ENCODE measurements around the gene BANF2. TPM values are rescaled to one million over a fixed set of nuclear protein-coding genes. Genes with fewer than 3 reads are reported as not detected.

Gene BANF2
- total RNA-seq, 1 donor from 2014 or later = not detected

DNA sequence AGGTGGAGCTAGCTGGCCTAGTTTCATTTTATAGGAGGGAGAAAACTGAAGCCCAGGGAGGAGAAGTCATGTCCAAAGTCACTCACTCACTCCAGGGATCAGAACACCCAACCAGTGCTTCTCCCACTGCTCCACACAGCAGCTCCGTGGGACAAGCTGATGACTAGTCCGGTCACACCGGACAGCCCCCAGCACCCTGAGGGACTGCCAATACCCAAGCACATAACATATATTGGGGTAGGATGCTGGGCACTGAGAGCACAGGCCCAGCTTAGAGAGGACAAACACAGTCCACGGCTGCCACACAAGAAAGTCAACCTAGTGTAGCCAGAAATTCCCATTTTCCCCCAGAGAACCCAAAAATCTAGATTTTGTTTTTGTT lies 23.4 kb upstream of the BANF2 start:
- Mint-ChIP-seq H3K4me3 (ENCODE audit: unreplicated experiment) (no peak overlapping the region), H3K27ac (ENCODE audit: unreplicated experiment) (peak overlapping the region; percentile 88), H3K9me3 (ENCODE audit: low read depth) (no peaks in the 10 kb centered on the region), H3K36me3 (ENCODE audit: low read depth) (peaks cover 29% of the 10 kb centered on the region), H3K27me3 (ENCODE audit: low read depth) (no peaks in the 10 kb centered on the region), H3K4me1 (ENCODE audit: low read depth) (peaks cover 90% of the 10 kb centered on the region)
- DNase-seq (ENCODE audit: low spot score) = no peak
- no peak for TF ChIP-seq CTCF (IDR thresholded peaks at IDR 0.05)

DNA sequence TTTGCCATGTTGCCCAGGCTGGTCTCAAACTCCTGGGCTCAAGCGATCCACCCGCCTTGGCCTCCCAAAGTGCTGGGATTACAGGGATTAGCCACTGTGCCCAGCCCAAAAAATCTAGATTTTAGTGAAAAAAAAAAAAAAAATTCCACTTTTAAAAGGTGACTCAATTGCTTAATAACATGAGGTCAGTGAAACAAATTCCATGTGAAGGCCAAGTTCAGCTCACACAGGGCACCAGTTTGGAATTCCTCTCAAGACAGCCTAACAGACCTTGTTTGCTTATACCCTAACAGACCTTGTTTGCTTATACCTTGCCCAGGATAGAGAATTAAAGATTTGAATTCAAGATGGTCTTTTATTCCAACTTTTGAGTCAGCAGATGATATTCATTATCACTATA lies 22.8 kb upstream of the BANF2 start:
- Mint-ChIP-seq H3K9me3 (ENCODE audit: low read depth) (no peaks in the 10 kb centered on the region), H3K27me3 (ENCODE audit: low read depth) (no peaks in the 10 kb centered on the region), H3K4me3 (ENCODE audit: unreplicated experiment) (no peak overlapping the region), H3K27ac (ENCODE audit: unreplicated experiment) (peak overlapping the region; percentile 88), H3K4me1 (ENCODE audit: low read depth) (peaks cover 85% of the 10 kb centered on the region), H3K36me3 (ENCODE audit: low read depth) (peaks cover 29% of the 10 kb centered on the region)
- DNase-seq (ENCODE audit: low spot score) = no peak
- TF ChIP-seq CTCF (IDR thresholded peaks at IDR 0.05) = no peak

DNA sequence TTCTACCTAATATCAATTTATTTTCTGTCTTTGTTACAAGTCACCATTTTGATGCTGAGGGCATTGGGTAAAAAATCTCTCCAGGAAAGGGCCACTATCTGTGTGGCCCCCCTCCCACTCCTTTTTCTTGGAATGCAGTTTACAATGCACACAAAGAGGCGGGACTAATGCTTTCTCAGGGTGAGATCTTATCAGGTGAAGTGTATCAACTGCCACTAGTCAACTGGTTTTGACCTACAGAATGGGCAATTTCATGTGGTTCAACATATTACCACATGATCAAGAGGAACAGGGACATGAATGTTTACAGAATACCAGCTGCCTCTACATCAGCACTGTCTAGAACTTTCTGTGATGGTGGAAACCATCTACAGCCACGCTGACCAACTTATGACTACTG lies 21.5 kb upstream of the BANF2 start:
- Mint-ChIP-seq H3K9me3 (ENCODE audit: low read depth) (no peaks in the 10 kb centered on the region), H3K4me1 (ENCODE audit: low read depth) (peaks cover 78% of the 10 kb centered on the region), H3K36me3 (ENCODE audit: low read depth) (peaks cover 26% of the 10 kb centered on the region), H3K27me3 (ENCODE audit: low read depth) (no peaks in the 10 kb centered on the region), H3K4me3 (ENCODE audit: unreplicated experiment) (no peak overlapping the region), H3K27ac (ENCODE audit: unreplicated experiment) (peak overlapping the region; percentile 64)
- TF ChIP-seq CTCF (IDR thresholded peaks at IDR 0.05) = no peak
- no peak for DNase-seq (ENCODE audit: low spot score)

- H3K27me3 Mint-ChIP-seq (ENCODE audit: low read depth) = peaks cover 2% of the 10 kb centered on the region
- no peak for DNase-seq (ENCODE audit: low spot score)
- H3K4me3 Mint-ChIP-seq (ENCODE audit: unreplicated experiment) = no peak overlapping the region
- peak overlapping the region; percentile 78 for H3K27ac Mint-ChIP-seq (ENCODE audit: unreplicated experiment)
- no peak for TF ChIP-seq CTCF (IDR thresholded peaks at IDR 0.05)
- peaks cover 73% of the 10 kb centered on the region for H3K4me1 Mint-ChIP-seq (ENCODE audit: low read depth)
- H3K36me3 Mint-ChIP-seq (ENCODE audit: low read depth) = peaks cover 24% of the 10 kb centered on the region
- H3K9me3 Mint-ChIP-seq (ENCODE audit: low read depth) = no peaks in the 10 kb centered on the region
Observed at GRCh38 chr20:17678886-17679285, 20.9 kb upstream of the BANF2 start.

GRCh38 chr20:17679941-17680835 lies 19.6 kb upstream of the BANF2 start:
- peaks cover 22% of the 10 kb centered on the region for H3K36me3 Mint-ChIP-seq (ENCODE audit: low read depth)
- TF ChIP-seq CTCF (IDR thresholded peaks at IDR 0.05) = no peak
- H3K4me3 Mint-ChIP-seq (ENCODE audit: unreplicated experiment) = peak overlapping the region; percentile 73
- H3K4me1 Mint-ChIP-seq (ENCODE audit: low read depth) = peaks cover 60% of the 10 kb centered on the region
- H3K27me3 Mint-ChIP-seq (ENCODE audit: low read depth) = peaks cover 11% of the 10 kb centered on the region
- no peak for DNase-seq (ENCODE audit: low spot score)
- H3K27ac Mint-ChIP-seq (ENCODE audit: unreplicated experiment) = peak overlapping the region; percentile 78
- no peaks in the 10 kb centered on the region for H3K9me3 Mint-ChIP-seq (ENCODE audit: low read depth)
